Neutrophil (primary cell): ENCODE data around the gene CEP131.

Experiments used
- H3K27ac ChIP-seq: fragments of 200-600 bp; sonication (generic); 2 replicates; pipeline ENCODE4 v1.5.1; 2016; ENCODE audit warnings: mild to moderate bottlenecking, moderate library complexity
- H3K27me3 ChIP-seq: fragments of 200-600 bp; sonication (generic); 2 replicates; pipeline ENCODE4 v1.6.0; 2016; ENCODE audit warnings: mild to moderate bottlenecking
- H3K36me3 ChIP-seq: fragments of 200-600 bp; sonication (generic); 2 replicates; pipeline ENCODE4 v1.5.1; 2017
- H3K4me1 ChIP-seq, 2 experiments: fragments of 200-600 bp in 1 of 2; sonication (generic) in 1 of 2; 1 replicate in 1 of 2; 2 replicates in 1 of 2; pipeline versions ENCODE4 v1.5.1 to v1.6.1; 2013 to 2016; ENCODE audit warnings: low read depth in 1 of 2, low read length in 1 of 2, mild to moderate bottlenecking in 1 of 2, moderate library complexity in 1 of 2; ENCODE audit not compliant: control insufficient read depth in 1 of 2, insufficient read depth in 1 of 2
- H3K4me3 ChIP-seq, 2 experiments: fragments of 200-600 bp in 1 of 2; sonication (generic) in 1 of 2; 1 replicate in 1 of 2; 2 replicates in 1 of 2; pipeline ENCODE4 v1.5.1; 2013 to 2016; ENCODE audit warnings: low read depth in 1 of 2, low read length in 1 of 2, mild to moderate bottlenecking in 1 of 2, moderate library complexity in 1 of 2
- H3K9me3 ChIP-seq: fragments of 200-600 bp; sonication (generic); 2 replicates; pipeline ENCODE4 v1.5.1; 2016
- CTCF ChIP-seq: fragments of 200-600 bp; sonication (generic); IDR thresholded peaks from 2 replicates; pipeline ENCODE4 v1.5.1; 2016; ENCODE audit warnings: antibody characterized with exemption

The CEP131 gene

DNA sequence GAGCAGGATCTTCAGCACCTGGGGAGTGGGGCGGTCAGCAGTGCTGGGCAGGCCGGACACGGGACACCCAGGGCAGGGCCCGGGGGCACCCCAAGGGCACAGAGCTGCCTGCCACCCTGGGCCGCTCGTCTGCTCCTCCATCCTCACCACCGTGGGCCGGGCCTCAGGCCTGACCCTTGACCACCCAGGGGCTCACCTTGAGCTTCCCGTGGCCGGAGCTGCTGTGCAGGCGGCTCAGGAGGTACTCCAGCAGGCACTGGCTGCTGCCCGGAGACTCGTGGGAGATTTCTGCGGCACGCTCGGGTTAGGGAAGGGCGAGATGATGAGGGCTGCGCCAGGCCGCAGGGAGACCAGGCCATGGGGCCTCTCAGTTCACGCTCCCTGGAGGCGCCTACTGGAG, 14.0 kb upstream of the CEP131 start:
- Histone ChIP-seq H3K4me1 (peaks cover 23 to 27% of the 10 kb centered on the region in 2 experiments), H3K27ac (no peak overlapping the region), H3K36me3 (peaks cover 53% of the 10 kb centered on the region)

GRCh38 chr17:81235822-81236740, 13.3 kb upstream of the CEP131 start:
- Histone ChIP-seq H3K36me3 (peaks cover 60% of the 10 kb centered on the region), H3K9me3 (no peaks in the 10 kb centered on the region), H3K27me3 (no peaks in the 10 kb centered on the region), H3K4me1 (peaks cover 23 to 24% of the 10 kb centered on the region in 2 experiments), H3K4me3 (no peak overlapping the region), H3K27ac (no peak overlapping the region)
- no peak for TF ChIP-seq CTCF

More for the DNA sequence above, 14.0 kb upstream of the CEP131 start:
- H3K4me3 ChIP-seq, result no peak overlapping the region
- TF ChIP-seq CTCF, result no peak
- H3K27me3 ChIP-seq, result no peaks in the 10 kb centered on the region
- H3K9me3 ChIP-seq, result no peaks in the 10 kb centered on the region

GRCh38 chr17:81234940-81235821, 12.4 kb upstream of the CEP131 start:
- Histone ChIP-seq H3K27me3 (no peaks in the 10 kb centered on the region), H3K9me3 (no peaks in the 10 kb centered on the region), H3K4me3 (no peak overlapping the region), H3K4me1 (peaks cover 23% of the 10 kb centered on the region in 2 experiments), H3K27ac (no peak overlapping the region), H3K36me3 (peaks cover 69% of the 10 kb centered on the region)
- no peak for TF ChIP-seq CTCF

DNA sequence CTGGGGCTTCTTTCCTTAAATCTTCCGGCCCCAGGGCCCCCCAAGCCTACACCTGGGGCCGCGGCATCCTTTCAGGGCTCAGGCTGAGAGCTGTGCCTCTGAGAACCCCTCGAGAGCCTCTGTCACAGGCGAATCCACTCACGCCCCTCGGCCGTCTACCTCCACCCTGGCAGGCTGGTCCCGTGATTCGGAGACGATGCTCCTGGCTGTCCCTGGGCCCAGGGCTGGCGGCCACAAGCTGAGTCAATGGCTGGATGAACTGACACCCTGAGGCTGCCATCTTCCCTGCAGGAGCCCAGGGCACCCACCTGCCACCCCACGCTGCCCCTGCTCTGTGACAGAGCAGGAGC, 11.7 kb upstream of the CEP131 start:
- H3K27me3 ChIP-seq, result no peaks in the 10 kb centered on the region
- peaks cover 76% of the 10 kb centered on the region for H3K36me3 ChIP-seq
- H3K4me3 ChIP-seq, result no peak overlapping the region
- TF ChIP-seq CTCF, result no peak
- no peak overlapping the region for H3K27ac ChIP-seq
- H3K4me1 ChIP-seq, result peaks cover 16 to 17% of the 10 kb centered on the region in 2 experiments
- H3K9me3 ChIP-seq, result no peaks in the 10 kb centered on the region

DNA sequence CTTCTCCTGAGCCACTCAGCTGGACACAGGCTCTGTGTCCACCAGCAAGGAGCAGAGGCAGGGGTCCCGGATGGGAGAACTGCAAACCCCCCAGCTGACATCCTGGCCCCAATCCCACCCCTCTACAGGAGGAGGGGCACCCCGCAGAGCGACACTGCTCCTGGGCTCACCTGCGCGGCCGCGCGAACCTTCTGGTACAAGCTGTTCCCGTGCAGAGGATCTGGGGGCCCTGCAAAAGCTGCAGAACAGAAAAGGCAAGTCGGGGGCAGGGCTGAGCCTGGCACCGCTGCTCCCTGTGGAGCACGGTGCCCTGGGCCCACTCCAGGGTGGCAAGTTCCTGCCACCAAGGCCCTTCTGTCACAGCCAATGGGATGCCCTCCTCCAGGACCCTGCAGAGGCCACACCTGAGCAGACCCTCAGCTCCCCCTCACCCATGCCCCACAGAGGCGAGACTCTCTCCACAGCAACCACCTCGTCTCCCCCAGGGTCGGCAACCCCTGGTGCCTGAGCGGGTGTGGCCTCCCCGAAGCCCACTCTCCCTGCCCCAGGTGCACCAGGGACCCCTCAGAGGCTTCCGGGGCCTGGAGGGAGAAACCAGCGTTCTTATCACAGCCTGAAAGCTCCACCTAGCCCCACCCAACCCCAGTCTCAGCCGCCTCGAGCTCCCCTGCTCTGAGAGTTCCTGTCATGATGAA, 11.2 kb upstream of the CEP131 start:
- no peaks in the 10 kb centered on the region for H3K9me3 ChIP-seq
- no peak for TF ChIP-seq CTCF
- no peaks in the 10 kb centered on the region for H3K27me3 ChIP-seq
- H3K4me1 ChIP-seq, result peaks cover 15 to 16% of the 10 kb centered on the region in 2 experiments
- H3K36me3 ChIP-seq, result peaks cover 81% of the 10 kb centered on the region
- H3K4me3 ChIP-seq, result no peak overlapping the region
- no peak overlapping the region for H3K27ac ChIP-seq
